Astrocyte (in vitro differentiated cells and primary cell): ENCODE data around the gene FFAR2. TPM values are rescaled to one million over a fixed set of nuclear protein-coding genes. Genes with fewer than 3 reads are reported as not detected.

Source experiments
- DNase-seq: peaks from one replicate; pipeline ENCODE4 v3.0.0-alpha.2; 2010; ENCODE audit warnings: low read depth
- FAIRE-seq: peaks from 2 replicates; lab custom pipeline; 2011; peaks lifted over from hg19 to GRCh38; lab: Jason Lieb, UNC
- H2AFZ ChIP-seq: 2 replicates; pipeline ENCODE4 v1.6.0; 2012; ENCODE audit warnings: low read depth, low read length, inconsistent platforms
- H3K27ac ChIP-seq: 2 replicates; pipeline ENCODE4 v1.5.1; 2011; ENCODE audit warnings: low read depth, low read length, inconsistent platforms
- H3K27me3 ChIP-seq: 2 replicates; pipeline ENCODE4 v1.6.0; 2011; ENCODE audit warnings: low read length, inconsistent platforms; ENCODE audit not compliant: insufficient read depth
- H3K36me3 ChIP-seq: 2 replicates; pipeline ENCODE4 v1.5.1; 2011; ENCODE audit warnings: low read length, inconsistent platforms; ENCODE audit not compliant: insufficient read depth
- H3K4me1 ChIP-seq: 2 replicates; pipeline ENCODE4 v1.5.1; 2011; ENCODE audit warnings: low read length, inconsistent platforms; ENCODE audit not compliant: insufficient read depth
- H3K4me2 ChIP-seq: 2 replicates; pipeline ENCODE4 v1.6.0; 2012; ENCODE audit warnings: low read length, inconsistent platforms
- H3K4me3 ChIP-seq: 2 replicates; pipeline ENCODE4 v1.5.1; 2011; ENCODE audit warnings: low read depth, mild to moderate bottlenecking, low read length, inconsistent platforms; ENCODE audit not compliant: insufficient read depth
- H3K79me2 ChIP-seq: 2 replicates; pipeline ENCODE4 v1.6.0; 2012; ENCODE audit warnings: mild to moderate bottlenecking, low read length, inconsistent platforms; ENCODE audit not compliant: insufficient read depth
- H3K9ac ChIP-seq: 2 replicates; pipeline ENCODE4 v1.6.0; 2012; ENCODE audit warnings: mild to moderate bottlenecking, low read length, inconsistent platforms
- H3K9me3 ChIP-seq: 2 replicates; pipeline ENCODE4 v1.5.1; 2012; ENCODE audit warnings: low read depth, mild to moderate bottlenecking, low read length, inconsistent platforms; ENCODE audit not compliant: insufficient read depth
- H4K20me1 ChIP-seq: 2 replicates; pipeline ENCODE4 v1.6.0; 2012; ENCODE audit warnings: low read length, inconsistent platforms; ENCODE audit not compliant: insufficient read depth
- H3K27ac Mint-ChIP-seq: one replicate; pipeline ENCODE4 v1.8.0; 2021; ENCODE audit warnings: mild to moderate bottlenecking, mixed read lengths; ENCODE audit not compliant: unreplicated experiment
- H3K27me3 Mint-ChIP-seq: one replicate; pipeline ENCODE4 v1.8.0; 2021; ENCODE audit warnings: low read depth, mixed read lengths; ENCODE audit not compliant: unreplicated experiment
- H3K36me3 Mint-ChIP-seq: one replicate; pipeline ENCODE4 v1.8.0; 2021; ENCODE audit warnings: low read depth, mixed read lengths; ENCODE audit not compliant: unreplicated experiment
- H3K4me1 Mint-ChIP-seq: one replicate; pipeline ENCODE4 v1.8.0; 2021; ENCODE audit warnings: low read depth, mixed read lengths; ENCODE audit not compliant: unreplicated experiment
- H3K4me3 Mint-ChIP-seq: one replicate; pipeline ENCODE4 v1.8.0; 2021; ENCODE audit warnings: mild to moderate bottlenecking, moderate library complexity, mixed read lengths; ENCODE audit not compliant: unreplicated experiment
- H3K9me3 Mint-ChIP-seq: one replicate; pipeline ENCODE4 v1.8.0; 2021; ENCODE audit warnings: mild to moderate bottlenecking, mixed read lengths; ENCODE audit not compliant: unreplicated experiment
- CTCF ChIP-seq: IDR thresholded peaks from 2 replicates; pipeline ENCODE4 v1.5.1; 2011; ENCODE audit warnings: low read depth, mild to moderate bottlenecking, inconsistent platforms, low read length, moderate library complexity; ENCODE audit not compliant: insufficient read depth
- EZH2 ChIP-seq: IDR thresholded peaks from 2 replicates; pipeline ENCODE4 v1.6.1; 2012; ENCODE audit warnings: mild to moderate bottlenecking, low read length, inconsistent platforms; ENCODE audit not compliant: insufficient read depth
- total RNA-seq: library from RNA; stranded (reverse); gene quantifications from 2 replicates; pipeline ENCODE4 v1.2.1, GENCODE V29; 2021

FFAR2 gene
- total RNA-seq, 1 donor from 2014 or later, result not detected

GRCh38 chr19:35476149-35476548 lies 28.1 kb downstream of the FFAR2 start:
- Histone ChIP-seq H3K4me3 (no peak overlapping the region), H4K20me1 (no peaks in the 10 kb centered on the region), H3K79me2 (no peaks in the 10 kb centered on the region), H3K9ac (no peak overlapping the region), H3K27ac (no peak overlapping the region), H2AFZ (no peak overlapping the region), H3K9me3 (no peaks in the 10 kb centered on the region), H3K36me3 (no peaks in the 10 kb centered on the region), H3K4me2 (no peak overlapping the region), H3K4me1 (no peaks in the 10 kb centered on the region), H3K27me3 (no peaks in the 10 kb centered on the region)
- H3K4me1 Mint-ChIP-seq, result no peaks in the 10 kb centered on the region
- H3K27me3 Mint-ChIP-seq, result peaks cover 22% of the 10 kb centered on the region
- H3K27ac Mint-ChIP-seq, result no peak overlapping the region
- DNase-seq (no peak), FAIRE-seq (no peak)
- no peaks in the 10 kb centered on the region for H3K36me3 Mint-ChIP-seq
- H3K9me3 Mint-ChIP-seq, result peaks cover 3% of the 10 kb centered on the region
- no peak overlapping the region for H3K4me3 Mint-ChIP-seq
- TF ChIP-seq CTCF (no peak), EZH2 (no peak)

- Histone ChIP-seq H3K9me3 (no peaks in the 10 kb centered on the region), H3K79me2 (no peaks in the 10 kb centered on the region), H3K36me3 (no peaks in the 10 kb centered on the region), H3K9ac (no peak overlapping the region), H3K27ac (no peak overlapping the region), H4K20me1 (no peaks in the 10 kb centered on the region), H2AFZ (no peak overlapping the region), H3K27me3 (no peaks in the 10 kb centered on the region), H3K4me3 (no peak overlapping the region), H3K4me1 (no peaks in the 10 kb centered on the region), H3K4me2 (no peak overlapping the region)
- Mint-ChIP-seq H3K9me3 (no peaks in the 10 kb centered on the region), H3K4me1 (no peaks in the 10 kb centered on the region), H3K4me3 (no peak overlapping the region), H3K27ac (no peak overlapping the region), H3K36me3 (no peaks in the 10 kb centered on the region), H3K27me3 (peaks cover 7% of the 10 kb centered on the region)
- DNase-seq, result no peak
- FAIRE-seq, result no peak
- no peak for TF ChIP-seq EZH2
- TF ChIP-seq CTCF, result no peak
Measured at GRCh38 chr19:35478794-35479677, 31.0 kb downstream of the FFAR2 start.

GRCh38 chr19:35483089-35483488 lies 35.0 kb downstream of the FFAR2 start:
- Histone ChIP-seq H4K20me1 (no peaks in the 10 kb centered on the region), H3K79me2 (no peaks in the 10 kb centered on the region), H3K4me3 (no peak overlapping the region), H3K9me3 (no peaks in the 10 kb centered on the region), H3K27me3 (no peaks in the 10 kb centered on the region), H3K4me2 (no peak overlapping the region), H3K9ac (no peak overlapping the region), H2AFZ (no peak overlapping the region), H3K4me1 (no peaks in the 10 kb centered on the region), H3K27ac (no peak overlapping the region), H3K36me3 (no peaks in the 10 kb centered on the region)
- H3K9me3 Mint-ChIP-seq, result peaks cover 3% of the 10 kb centered on the region
- DNase-seq (no peak), FAIRE-seq (no peak)
- H3K4me1 Mint-ChIP-seq, result no peaks in the 10 kb centered on the region
- no peak overlapping the region for H3K27ac Mint-ChIP-seq
- H3K36me3 Mint-ChIP-seq, result no peaks in the 10 kb centered on the region
- TF ChIP-seq EZH2 (no peak), CTCF (no peak)
- H3K27me3 Mint-ChIP-seq, result peaks cover 26% of the 10 kb centered on the region
- no peak overlapping the region for H3K4me3 Mint-ChIP-seq
